WERI-Rb-1 (cell line): Measurements from ENCODE around the gene MAPKAP1.

Experiments used
- DNase-seq: peaks from one replicate; pipeline ENCODE4 v3.0.0-alpha.2; 2020
- H3K27ac ChIP-seq: fragments of 250-450 bp; sonication (Bioruptor Pico); 2 replicates; pipeline ENCODE4 v1.5.1; 2020; ENCODE audit warnings: mild to moderate bottlenecking, moderate library complexity
- H3K27me3 ChIP-seq: fragments of 250-450 bp; sonication (Bioruptor Pico); 2 replicates; pipeline ENCODE4 v1.5.1; 2021; ENCODE audit warnings: mild to moderate bottlenecking, low read depth, moderate library complexity; ENCODE audit not compliant: insufficient read depth, severe bottlenecking
- H3K36me3 ChIP-seq: fragments of 250-450 bp; sonication (Bioruptor Pico); 2 replicates; pipeline ENCODE4 v1.5.1; 2020; ENCODE audit warnings: mild to moderate bottlenecking, moderate library complexity
- H3K4me3 ChIP-seq: 2 replicates; pipeline ENCODE4 v1.5.1; 2011; ENCODE audit warnings: low read depth, mild to moderate bottlenecking, control low read depth, low read length
- H3K9me3 ChIP-seq: fragments of 250-450 bp; sonication (Bioruptor Pico); 2 replicates; pipeline ENCODE4 v1.5.1; 2021; ENCODE audit warnings: mild to moderate bottlenecking, moderate library complexity; ENCODE audit not compliant: severe bottlenecking
- CTCF ChIP-seq: IDR thresholded peaks from 2 replicates; pipeline ENCODE4 v1.5.1; 2011; ENCODE audit warnings: low read depth, mild to moderate bottlenecking, control low read depth, inconsistent platforms, low read length

Gene MAPKAP1

GRCh38 chr9:125726456-125727132, 19.6 kb upstream of the MAPKAP1 start:
- Histone ChIP-seq H3K9me3 (no peaks in the 10 kb centered on the region), H3K27ac (no peak overlapping the region), H3K27me3 (no peaks in the 10 kb centered on the region), H3K4me3 (no peak overlapping the region), H3K36me3 (no peaks in the 10 kb centered on the region)
- DNase-seq = no peak
- TF ChIP-seq CTCF = no peak

- no peaks in the 10 kb centered on the region for H3K9me3 ChIP-seq
- peak overlapping the region; percentile 90 for H3K4me3 ChIP-seq
- H3K36me3 ChIP-seq = no peaks in the 10 kb centered on the region
- TF ChIP-seq CTCF = no peak
- H3K27ac ChIP-seq = peak overlapping the region; percentile 30
- DNase-seq = no peak
- no peaks in the 10 kb centered on the region for H3K27me3 ChIP-seq
Measured at GRCh38 chr9:125707472-125707804, 430 bp upstream of the MAPKAP1 start.

- H3K36me3 ChIP-seq = no peaks in the 10 kb centered on the region
- no peak for TF ChIP-seq CTCF
- H3K27me3 ChIP-seq = no peaks in the 10 kb centered on the region
- no peak overlapping the region for H3K27ac ChIP-seq
- H3K4me3 ChIP-seq = peak overlapping the region; percentile 90
- DNase-seq = no peak
- no peaks in the 10 kb centered on the region for H3K9me3 ChIP-seq
Measured at GRCh38 chr9:125705893-125706292, 1.1 kb downstream of the MAPKAP1 start.

- Histone ChIP-seq H3K27ac (no peak overlapping the region), H3K36me3 (no peaks in the 10 kb centered on the region), H3K4me3 (no peak overlapping the region), H3K9me3 (no peaks in the 10 kb centered on the region), H3K27me3 (no peaks in the 10 kb centered on the region)
- TF ChIP-seq CTCF = no peak
- DNase-seq = no peak
Measured at GRCh38 chr9:125703662-125704061, 3.3 kb downstream of the MAPKAP1 start.

GRCh38 chr9:125701351-125701750, 5.7 kb downstream of the MAPKAP1 start:
- H3K27me3 ChIP-seq = no peaks in the 10 kb centered on the region
- no peak overlapping the region for H3K27ac ChIP-seq
- no peaks in the 10 kb centered on the region for H3K36me3 ChIP-seq
- no peak overlapping the region for H3K4me3 ChIP-seq
- no peak for TF ChIP-seq CTCF
- no peaks in the 10 kb centered on the region for H3K9me3 ChIP-seq
- no peak for DNase-seq

- Histone ChIP-seq H3K36me3 (no peaks in the 10 kb centered on the region), H3K27ac (no peak overlapping the region), H3K9me3 (no peaks in the 10 kb centered on the region), H3K4me3 (no peak overlapping the region), H3K27me3 (no peaks in the 10 kb centered on the region)
- no peak for DNase-seq
- no peak for TF ChIP-seq CTCF
Measured at GRCh38 chr9:125700791-125701190, 6.2 kb downstream of the MAPKAP1 start.
